DND-41 (cell line): ENCODE results near the gene MKLN1.

Source experiments
- ATAC-seq: fragments of 200-7000 bp; cut with Tn5 transposase; 3 replicates; pipeline ENCODE4 v1.9.1; 2021; ENCODE audit warnings: low read depth; ENCODE audit not compliant: insufficient read depth
- DNase-seq: peaks from one replicate; pipeline ENCODE4 v3.0.0-alpha.2; 2020
- H2AFZ ChIP-seq: 2 replicates; pipeline ENCODE4 v1.6.0; 2012; ENCODE audit warnings: low read depth, low read length
- H3K27ac ChIP-seq: 2 replicates; pipeline ENCODE4 v1.5.1; 2012; ENCODE audit warnings: low read length, inconsistent platforms
- H3K27me3 ChIP-seq: fragments of 200-600 bp; sonication (generic); 2 replicates; pipeline ENCODE4 v1.6.0; 2012; ENCODE audit warnings: low read length, mild to moderate bottlenecking, inconsistent platforms; ENCODE audit not compliant: insufficient read depth, poor library complexity
- H3K36me3 ChIP-seq: 2 replicates; pipeline ENCODE4 v1.5.1; 2012; ENCODE audit warnings: low read length, inconsistent platforms; ENCODE audit not compliant: insufficient read depth
- H3K4me1 ChIP-seq: 2 replicates; pipeline ENCODE4 v1.5.1; 2012; ENCODE audit warnings: mild to moderate bottlenecking, low read length; ENCODE audit not compliant: insufficient read depth
- H3K4me2 ChIP-seq: 2 replicates; pipeline ENCODE4 v1.6.0; 2012; ENCODE audit warnings: mild to moderate bottlenecking, moderate library complexity, low read length, inconsistent platforms; ENCODE audit not compliant: insufficient read depth
- H3K4me3 ChIP-seq, 2 experiments: fragments of 200-600 bp in 1 of 2; shearing (Covaris generic) in 1 of 2; 2 replicates each; pipeline ENCODE4 v1.5.1; 2012 to 2016; ENCODE audit warnings: inconsistent platforms in 2 of 2, low read length in 2 of 2, mild to moderate bottlenecking in 2 of 2, low read depth in 1 of 2, moderate library complexity in 1 of 2
- H3K79me2 ChIP-seq: 2 replicates; pipeline ENCODE4 v1.6.0; 2012; ENCODE audit warnings: low read length, inconsistent platforms; ENCODE audit not compliant: insufficient read depth
- H3K9ac ChIP-seq: 2 replicates; pipeline ENCODE4 v1.6.0; 2012; ENCODE audit warnings: low read depth, mild to moderate bottlenecking, inconsistent platforms, low read length, moderate library complexity
- H3K9me3 ChIP-seq: 2 replicates; pipeline ENCODE4 v1.5.1; 2012; ENCODE audit warnings: low read length, moderate library complexity, mild to moderate bottlenecking, inconsistent platforms; ENCODE audit not compliant: insufficient read depth, severe bottlenecking
- H4K20me1 ChIP-seq: 2 replicates; pipeline ENCODE4 v1.6.0; 2012; ENCODE audit warnings: low read length; ENCODE audit not compliant: insufficient read depth
- EZH2 ChIP-seq: IDR thresholded peaks from 3 replicates; pipeline ENCODE4 v1.6.1; 2012; ENCODE audit warnings: borderline replicate concordance, low read depth, mild to moderate bottlenecking, moderate library complexity, low read length, inconsistent platforms; ENCODE audit not compliant: severe bottlenecking
- TF ChIP-seq, protein P1 (sequence below): IDR thresholded peaks from 2 replicates; pipeline ENCODE4 v1.5.1; 2012; ENCODE audit warnings: borderline replicate concordance, low read length, moderate library complexity, mild to moderate bottlenecking; ENCODE audit not compliant: poor library complexity, severe bottlenecking; ENCODE audit errors: extremely low read depth

MKLN1 gene

DNA sequence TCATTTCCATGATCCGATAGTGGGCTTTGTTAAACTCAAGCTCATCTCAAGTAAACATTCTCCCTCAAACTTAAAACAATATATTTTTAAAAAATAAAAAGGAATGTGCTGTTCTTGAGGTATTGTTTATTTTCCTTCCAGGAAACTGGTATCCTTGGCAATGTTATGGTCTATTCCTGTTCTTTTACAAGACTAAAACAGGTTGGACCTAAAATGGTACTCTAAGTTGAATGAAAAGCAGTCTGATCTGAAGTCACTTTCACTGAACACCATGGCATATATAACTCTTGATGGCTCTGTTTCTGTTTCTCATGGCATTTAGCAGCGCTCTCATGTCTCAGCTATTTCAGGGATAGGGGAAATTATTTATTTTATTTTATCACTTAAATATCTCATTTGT is 158.7 kb downstream of the MKLN1 start:
- Histone ChIP-seq H3K27me3 (no peaks in the 10 kb centered on the region), H3K4me1 (no peaks in the 10 kb centered on the region), H3K79me2 (no peaks in the 10 kb centered on the region), H3K9me3 (no peaks in the 10 kb centered on the region), H4K20me1 (no peaks in the 10 kb centered on the region), H3K4me3 (no peak overlapping the region), H3K36me3 (peaks cover 30% of the 10 kb centered on the region; the same call in 1 of the 2 replicates), H3K9ac (no peak overlapping the region), H3K4me2 (no peak overlapping the region), H3K27ac (no peak overlapping the region), H2AFZ (no peak overlapping the region)
- TF ChIP-seq, protein P1, sequence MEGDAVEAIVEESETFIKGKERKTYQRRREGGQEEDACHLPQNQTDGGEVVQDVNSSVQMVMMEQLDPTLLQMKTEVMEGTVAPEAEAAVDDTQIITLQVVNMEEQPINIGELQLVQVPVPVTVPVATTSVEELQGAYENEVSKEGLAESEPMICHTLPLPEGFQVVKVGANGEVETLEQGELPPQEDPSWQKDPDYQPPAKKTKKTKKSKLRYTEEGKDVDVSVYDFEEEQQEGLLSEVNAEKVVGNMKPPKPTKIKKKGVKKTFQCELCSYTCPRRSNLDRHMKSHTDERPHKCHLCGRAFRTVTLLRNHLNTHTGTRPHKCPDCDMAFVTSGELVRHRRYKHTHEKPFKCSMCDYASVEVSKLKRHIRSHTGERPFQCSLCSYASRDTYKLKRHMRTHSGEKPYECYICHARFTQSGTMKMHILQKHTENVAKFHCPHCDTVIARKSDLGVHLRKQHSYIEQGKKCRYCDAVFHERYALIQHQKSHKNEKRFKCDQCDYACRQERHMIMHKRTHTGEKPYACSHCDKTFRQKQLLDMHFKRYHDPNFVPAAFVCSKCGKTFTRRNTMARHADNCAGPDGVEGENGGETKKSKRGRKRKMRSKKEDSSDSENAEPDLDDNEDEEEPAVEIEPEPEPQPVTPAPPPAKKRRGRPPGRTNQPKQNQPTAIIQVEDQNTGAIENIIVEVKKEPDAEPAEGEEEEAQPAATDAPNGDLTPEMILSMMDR: no peak
- no peak for TF ChIP-seq EZH2
- DNase-seq (no peak), ATAC-seq (no peak)

DNA sequence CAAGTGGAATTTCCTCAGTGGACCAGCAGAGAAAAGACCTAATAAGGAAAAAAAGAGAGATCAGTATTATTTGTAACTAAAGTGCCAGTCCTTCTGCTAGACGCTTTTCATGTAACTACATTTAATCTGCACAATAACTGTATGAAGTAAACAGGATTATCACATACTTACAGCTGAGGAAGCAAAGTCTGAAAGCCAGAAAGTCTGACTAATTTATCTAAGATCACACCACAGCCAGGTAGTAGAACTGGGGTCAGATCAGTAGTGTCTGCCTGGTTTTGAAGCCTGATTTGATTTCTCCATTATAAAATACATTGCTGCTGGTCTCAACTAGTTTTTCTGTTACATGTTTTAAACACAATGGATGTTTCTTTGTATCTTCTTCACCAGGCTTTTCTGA is 159.5 kb downstream of the MKLN1 start:
- no peak overlapping the region for H3K9ac ChIP-seq
- no peak for ATAC-seq
- no peak overlapping the region for H3K4me3 ChIP-seq
- H3K27ac ChIP-seq: no peak overlapping the region
- no peaks in the 10 kb centered on the region for H3K9me3 ChIP-seq
- H3K4me2 ChIP-seq: no peak overlapping the region
- no peaks in the 10 kb centered on the region for H4K20me1 ChIP-seq
- peaks cover 28% of the 10 kb centered on the region; the same call in 1 of the 2 replicates for H3K36me3 ChIP-seq
- H3K27me3 ChIP-seq: no peaks in the 10 kb centered on the region
- TF ChIP-seq, protein P1: no peak
- TF ChIP-seq EZH2: no peak
- no peaks in the 10 kb centered on the region for H3K79me2 ChIP-seq
- H3K4me1 ChIP-seq: no peaks in the 10 kb centered on the region
- H2AFZ ChIP-seq: no peak overlapping the region
- DNase-seq: no peak

DNA sequence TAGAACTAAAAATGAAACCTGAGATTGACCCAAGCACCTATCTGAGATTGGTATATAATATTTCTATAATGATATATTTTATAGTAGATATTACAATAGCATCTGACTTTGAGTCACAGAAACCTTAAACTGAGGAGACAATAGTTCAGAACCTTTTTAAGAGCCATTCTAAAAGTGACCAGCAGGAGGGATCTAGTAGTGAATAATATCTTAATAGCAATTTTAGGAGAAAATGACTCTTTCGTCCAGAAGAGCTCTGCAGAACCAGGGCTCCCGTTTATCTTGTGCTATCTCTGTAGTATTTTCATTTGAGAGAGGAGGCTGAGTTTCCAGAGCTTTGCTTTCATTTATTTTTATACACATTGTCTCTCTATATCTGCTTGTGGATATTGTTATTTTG is 160.7 kb downstream of the MKLN1 start:
- Histone ChIP-seq H3K36me3 (peaks cover 20% of the 10 kb centered on the region; the same call in 1 of the 2 replicates), H3K27me3 (no peaks in the 10 kb centered on the region), H2AFZ (no peak overlapping the region), H3K9me3 (no peaks in the 10 kb centered on the region), H3K79me2 (no peaks in the 10 kb centered on the region), H3K4me2 (no peak overlapping the region), H3K27ac (no peak overlapping the region), H3K9ac (no peak overlapping the region), H3K4me3 (no peak overlapping the region), H3K4me1 (no peaks in the 10 kb centered on the region), H4K20me1 (no peaks in the 10 kb centered on the region)
- ATAC-seq (no peak), DNase-seq (no peak)
- no peak for TF ChIP-seq EZH2
- TF ChIP-seq, protein P1: no peak

DNA sequence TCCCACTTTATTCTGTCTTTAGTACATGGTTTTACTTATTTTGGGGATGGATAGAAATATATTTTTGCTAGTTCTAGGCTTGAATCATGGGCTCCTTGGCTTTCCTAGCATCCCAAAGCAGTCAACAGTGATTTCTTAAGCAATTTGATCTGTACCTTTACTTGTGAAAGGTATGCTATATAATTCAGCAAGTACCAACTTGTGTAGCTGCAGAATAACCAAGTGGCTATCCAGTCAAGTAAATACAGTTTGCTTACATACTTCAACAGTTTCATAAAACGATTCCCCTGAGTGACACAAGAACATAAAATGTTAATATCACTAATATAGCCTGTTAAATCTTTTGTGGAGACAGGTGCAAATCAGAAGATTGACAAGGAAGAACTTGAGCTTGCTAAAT is 161.5 kb downstream of the MKLN1 start:
- peaks cover 23% of the 10 kb centered on the region; the same call in 1 of the 2 replicates for H3K36me3 ChIP-seq
- TF ChIP-seq, protein P1: no peak
- TF ChIP-seq EZH2: no peak

More for the DNA sequence above, 161.5 kb downstream of the MKLN1 start:
- Histone ChIP-seq H4K20me1 (no peaks in the 10 kb centered on the region), H3K27me3 (no peaks in the 10 kb centered on the region), H3K4me1 (no peaks in the 10 kb centered on the region), H3K9ac (no peak overlapping the region), H3K27ac (no peak overlapping the region), H3K4me3 (no peak overlapping the region), H2AFZ (no peak overlapping the region), H3K79me2 (no peaks in the 10 kb centered on the region), H3K4me2 (no peak overlapping the region), H3K9me3 (no peaks in the 10 kb centered on the region)
- ATAC-seq (no peak), DNase-seq (no peak)
